HepG2 (cell line): ENCODE measurements around the gene NLRC3. TPM values are rescaled to one million over a fixed set of nuclear protein-coding genes. Genes with fewer than 3 reads are reported as not detected.
A peak's percentile ranks its signal among the peaks of the same experiment; 100 is the strongest.

ENCODE experiments used
- ATAC-seq: fragments of 200-7000 bp; cut with Tn5 transposase; 3 replicates; pipeline ENCODE4 v1.9.1; 2020; ENCODE audit warnings: mild to moderate bottlenecking, moderate library complexity
- Bru-seq: library from RNA; stranded (reverse); fragments of 400-500 nt; gene quantifications from one replicate; lab custom pipeline; 2021; lab: Mats Ljungman, UMichigan
- BruChase-seq, 2 experiments: library from RNA; stranded (reverse); fragments of 400-500 nt; gene quantifications; one replicate each; lab custom pipeline; 2021; lab: Mats Ljungman, UMichigan
- BruUV-seq: library from RNA; stranded (reverse); fragments of 400-500 nt; replicated peaks from 2 replicates; lab custom pipeline; 2021; lab: Mats Ljungman, UMichigan
- CTCF ChIA-PET: fragments of 300-600 bp; formaldehyde crosslinking; extraction: SDS; loops from one replicate; lab custom pipeline; 2021; ENCODE audit warnings: low total read pairs, inconsistent platforms, low intra/inter-chr PET ratio; lab: Yijun Ruan, JAX
- POLR2A ChIA-PET: fragments of 350-600 bp; sonication (Branson Sonifier 250); formaldehyde crosslinking; loops from one replicate; lab custom pipeline; 2020; ENCODE audit warnings: antibody characterized with exemption, inconsistent platforms; lab: Yijun Ruan, JAX
- DNase-seq: peaks from one replicate; pipeline ENCODE4 v3.0.0-alpha.2; 2015; ENCODE audit warnings: low spot score
- FAIRE-seq: peaks from 3 replicates; lab custom pipeline; 2011; peaks lifted over from hg19 to GRCh38; lab: Jason Lieb, UNC
- H2AFZ ChIP-seq: one replicate; pipeline ENCODE4 v1.6.1; 2011; ENCODE audit warnings: low read length, inconsistent platforms
- H3K27ac ChIP-seq: fragments of 300-600 bp; 3 replicates; pipeline ENCODE4 v1.8.0; 2011; ENCODE audit warnings: mixed run types, mild to moderate bottlenecking, mixed read lengths, low read length, inconsistent platforms; ENCODE audit not compliant: insufficient read depth; ENCODE audit errors: extremely low read length
- H3K27me3 ChIP-seq, 2 experiments: fragments of 200-600 bp in 1 of 2; 2 replicates in 1 of 2; 3 replicates in 1 of 2; pipeline versions ENCODE4 v1.6.0 to v1.8.0; 2011; ENCODE audit warnings: low read length in 2 of 2, mild to moderate bottlenecking in 2 of 2, moderate library complexity in 2 of 2, inconsistent platforms in 1 of 2; ENCODE audit not compliant: insufficient read depth in 2 of 2, control insufficient read depth in 1 of 2
- H3K36me3 ChIP-seq, 2 experiments: fragments of 200-600 bp in 1 of 2; replicated peaks in 1 of 2; 2 replicates in 1 of 2; 3 replicates in 1 of 2; pipeline versions ENCODE4 v1.5.1 to v1.8.0; 2011; ENCODE audit warnings: low read length in 2 of 2, inconsistent platforms in 1 of 2; ENCODE audit not compliant: insufficient read depth in 2 of 2, control insufficient read depth in 1 of 2
- H3K4me1 ChIP-seq: 2 replicates; pipeline ENCODE4 v1.5.1; 2012; ENCODE audit warnings: low read length, inconsistent platforms; ENCODE audit not compliant: insufficient read depth
- H3K4me2 ChIP-seq: 2 replicates; pipeline ENCODE4 v1.6.0; 2011; ENCODE audit warnings: low read depth, low read length, inconsistent platforms
- H3K4me3 ChIP-seq, 3 experiments: fragments of 200-600 bp in 1 of 3; sonication (generic), shearing (Covaris generic) in 1 of 3; replicated peaks in 1 of 3; 2 replicates each; pipeline ENCODE4 v1.5.1; 2011 to 2016; ENCODE audit warnings: low read length in 3 of 3, inconsistent platforms in 2 of 3, low read depth in 2 of 3, mild to moderate bottlenecking in 2 of 3, control low read depth in 1 of 3, mixed read lengths in 1 of 3; ENCODE audit not compliant: insufficient read depth in 1 of 3
- H3K79me2 ChIP-seq: one replicate; pipeline ENCODE4 v1.6.1; 2011; ENCODE audit warnings: low read length, inconsistent platforms; ENCODE audit not compliant: insufficient read depth
- H3K9ac ChIP-seq: 2 replicates; pipeline ENCODE4 v1.6.0; 2011; ENCODE audit warnings: mild to moderate bottlenecking, low read depth, low read length, inconsistent platforms; ENCODE audit not compliant: insufficient read depth
- H3K9me3 ChIP-seq: 2 replicates; pipeline ENCODE4 v1.5.1; 2012; ENCODE audit warnings: mild to moderate bottlenecking, low read length
- H4K20me1 ChIP-seq: 2 replicates; pipeline ENCODE4 v1.6.0; 2011; ENCODE audit warnings: inconsistent platforms, mild to moderate bottlenecking, low read length, moderate library complexity; ENCODE audit not compliant: insufficient read depth
- ATF3 ChIP-seq: sonication (generic); formaldehyde crosslinking; IDR thresholded peaks from 2 replicates; pipeline ENCODE4 v1.4.0; 2020; ENCODE audit warnings: missing genetic modification reagents
- CSRNP2 ChIP-seq: sonication (generic); formaldehyde crosslinking; conservative IDR thresholded peaks from 2 replicates; pipeline ENCODE4 v1.8.0; 2022; ENCODE audit warnings: low read depth, missing genetic modification reagents
- EED ChIP-seq: sonication (generic); formaldehyde crosslinking; IDR thresholded peaks from 2 replicates; pipeline ENCODE4 v1.5.0; 2020; ENCODE audit warnings: mild to moderate bottlenecking, missing genetic modification reagents
- KLF11 ChIP-seq: IDR thresholded peaks from 2 replicates; pipeline ENCODE4 v1.6.1; 2016; ENCODE audit warnings: missing compliant biosample characterization
- KLF16 ChIP-seq, 2 experiments: sonication (generic) in 1 of 2; formaldehyde crosslinking in 1 of 2; IDR thresholded peaks; 2 replicates each; pipeline versions ENCODE4 v1.6.1 to v1.8.0; 2016 to 2023; ENCODE audit warnings: missing genetic modification reagents in 2 of 2, missing compliant biosample characterization in 1 of 2
- NKX3-1 ChIP-seq: sonication (generic); formaldehyde crosslinking; IDR thresholded peaks from 2 replicates; pipeline ENCODE4 v1.5.0; 2020; ENCODE audit warnings: missing genetic modification reagents
- RBFOX2 ChIP-seq: fragments of 200-400 bp; formaldehyde crosslinking; IDR thresholded peaks from 2 replicates; pipeline ENCODE4 v1.6.1; 2017; ENCODE audit warnings: low read depth, mild to moderate bottlenecking, low read length
- REL ChIP-seq: sonication (generic); formaldehyde crosslinking; conservative IDR thresholded peaks from 2 replicates; pipeline ENCODE4 v1.8.0; 2022; ENCODE audit warnings: mild to moderate bottlenecking, missing genetic modification reagents, moderate library complexity
- UBTF ChIP-seq: sonication (generic); formaldehyde crosslinking; IDR thresholded peaks from 2 replicates; pipeline ENCODE4 v1.4.0; 2020; ENCODE audit warnings: mild to moderate bottlenecking, missing genetic modification reagents
- WIZ ChIP-seq: sonication (generic); formaldehyde crosslinking; IDR thresholded peaks from 2 replicates; pipeline ENCODE4 v1.5.1; 2020; ENCODE audit warnings: mild to moderate bottlenecking, missing genetic modification reagents
- ZBTB1 ChIP-seq: sonication (generic); formaldehyde crosslinking; IDR thresholded peaks from 2 replicates; pipeline ENCODE4 v1.4.0; 2020; ENCODE audit warnings: missing genetic modification reagents, borderline replicate concordance
- ZMAT5 ChIP-seq: sonication (generic); formaldehyde crosslinking; IDR thresholded peaks from 2 replicates; pipeline ENCODE4 v1.5.0; 2020; ENCODE audit warnings: mild to moderate bottlenecking, low read depth, missing genetic modification reagents, borderline replicate concordance
- ZNF333 ChIP-seq: sonication (generic); formaldehyde crosslinking; IDR thresholded peaks from 2 replicates; pipeline ENCODE4 v1.4.0; 2020; ENCODE audit warnings: mild to moderate bottlenecking, missing genetic modification reagents, borderline replicate concordance
- ZNF724P ChIP-seq: sonication (generic); formaldehyde crosslinking; IDR thresholded peaks from 2 replicates; pipeline ENCODE4 v1.8.0; 2022; ENCODE audit warnings: missing genetic modification reagents, borderline replicate concordance
- ZNF850 ChIP-seq: sonication (generic); formaldehyde crosslinking; conservative IDR thresholded peaks from 2 replicates; pipeline ENCODE4 v1.9.0; 2021; ENCODE audit warnings: mild to moderate bottlenecking, missing genetic modification reagents
- ZNF878 ChIP-seq: sonication (generic); formaldehyde crosslinking; IDR thresholded peaks from 2 replicates; pipeline ENCODE4 v1.8.1; 2023; ENCODE audit warnings: mild to moderate bottlenecking, missing genetic modification reagents, moderate library complexity
- WGBS: methylation state at CpG from one replicate; pipeline ENCODE4 v1.1.6; 2017; ENCODE audit warnings: low lambda C conversion rate; 5-methylcytosine and 5-hydroxymethylcytosine counted together
- in situ Hi-C: cut with HindIII; loops from 2 replicates; pipeline ENCODE4 v1.10.0; 2017; ENCODE audit warnings: low pct_unique_long_range_greater_than_20kb; ENCODE audit not compliant: extremely low pct_ligation_motif_present
- intact Hi-C: fragments of 100-400 bp; cut with micrococcal nuclease; formaldehyde crosslinking; loops from one replicate; pipeline ENCODE4 v1.10.0; 2022; ENCODE audit not compliant: unreplicated experiment
- long read RNA-seq, 2 experiments: library from RNA in 1 of 2; library from polyadenylated mRNA in 1 of 2; stranded (forward) in 1 of 2; unstranded in 1 of 2; transcript quantifications; one replicate each; pipeline ENCODE4 v2.0.0, GENCODE V29; 2019 to 2022
- polyA minus RNA-seq, 3 experiments: library from RNA; depleted of rRNA, polyadenylated mRNA; stranded (reverse); fragments of >200 nt; gene quantifications; 2 replicates each; pipeline ENCODE4 v1.2.3, GENCODE V29; 2011; ENCODE audit warnings: low replicate concordance in 1 of 3
- polyA plus RNA-seq, 8 experiments: library from polyadenylated mRNA; depleted of rRNA in 3 of 8; stranded (reverse) in 7 of 8; unstranded in 1 of 8; fragments of >200 nt; fragmentation: Illumina TruSeq in 4 of 8; extraction: Trizol in 4 of 8; gene quantifications; 2 replicates each; pipeline versions ENCODE4 v1.2.1 to v1.2.3, GENCODE V29; 2011 to 2016; ENCODE audit warnings: low read depth in 4 of 8, missing spikeins in 1 of 8, mixed read lengths in 1 of 8; ENCODE audit not compliant: insufficient read depth in 1 of 8
- total RNA-seq, 5 experiments: library from RNA; depleted of rRNA; stranded (reverse); fragments of >200 nt; fragmentation: Illumina TruSeq; extraction: Trizol; gene quantifications; 2 replicates each; pipeline ENCODE4 v1.2.3, GENCODE V29; 2016; ENCODE audit warnings: low read depth in 1 of 5

The NLRC3 gene
- not detected in 2 replicates for total RNA-seq (2016; rRNA removed; fragmentation: Illumina TruSeq; extraction: Trizol)
- not detected in 2 replicates for total RNA-seq (2016; cell fraction: cytosol; rRNA removed; fragmentation: Illumina TruSeq; extraction: Trizol; ENCODE audit: low read depth)
- 0.09 TPM in 1 of 2 replicates, not detected in the other for total RNA-seq (2016; cell fraction: insoluble cytoplasmic fraction; rRNA removed; fragmentation: Illumina TruSeq; extraction: Trizol)
- not detected in 2 replicates for total RNA-seq (2016; cell fraction: membrane; rRNA removed; fragmentation: Illumina TruSeq; extraction: Trizol)
- not detected in 2 replicates for total RNA-seq (2016; cell fraction: nucleus; rRNA removed; fragmentation: Illumina TruSeq; extraction: Trizol)
- 0.01 TPM in 1 of 2 replicates, not detected in the other for polyA plus RNA-seq (2011; rRNA removed)
- not detected in 2 replicates for polyA plus RNA-seq (2011; cell fraction: cytosol; rRNA removed)
- polyA plus RNA-seq (2011; cell fraction: nucleus; rRNA removed) = 0.02 TPM in 1 of 2 replicates, not detected in the other
- 0.09 and 0.11 TPM in 2 replicates for polyA plus RNA-seq (2012)
- not detected in 2 replicates for polyA plus RNA-seq (2016; cell fraction: cytosol; fragmentation: Illumina TruSeq; extraction: Trizol; ENCODE audit: low read depth)
- polyA plus RNA-seq (2016; cell fraction: insoluble cytoplasmic fraction; fragmentation: Illumina TruSeq; extraction: Trizol; ENCODE audit: low read depth) = not detected in 2 replicates
- polyA plus RNA-seq (2016; cell fraction: membrane; fragmentation: Illumina TruSeq; extraction: Trizol; ENCODE audit: low read depth) = not detected in 2 replicates
- not detected in 2 replicates for polyA plus RNA-seq (2016; cell fraction: nucleus; fragmentation: Illumina TruSeq; extraction: Trizol; ENCODE audit: insufficient read depth, low read depth)
- polyA minus RNA-seq (2011; rRNA and poly(A)+ RNA removed; ENCODE audit: low replicate concordance) = 0.07 TPM in 1 of 2 replicates, not detected in the other
- not detected in 2 replicates for polyA minus RNA-seq (2011; cell fraction: cytosol; rRNA and poly(A)+ RNA removed)
- not detected in 2 replicates for polyA minus RNA-seq (2011; cell fraction: nucleus; rRNA and poly(A)+ RNA removed)
- Bru-seq, nascent RNA = percentile 3 among the genes with signal in this experiment
- BruChase-seq, experiment 1, labeled RNA remaining after a 6-hour chase = percentile 12 among the genes with signal in this experiment
- percentile 11 among the genes with signal in this experiment for BruChase-seq, experiment 2, labeled RNA remaining after a 2-hour chase
- long read RNA-seq, experiment 1 = 0 reads
- long read RNA-seq, experiment 2 = 0 reads

GRCh38 chr16:3577302-3577752 is at the start of gene NLRC3:
Gene NLRC3 (minus strand): TSS chr16:3577403. CDS start chr16:3565036, 12,367 bp downstream.
- ChIA-PET CTCF (no interaction called here), POLR2A (no interaction called here)
- intact Hi-C loops = no loop called here
- H4K20me1 ChIP-seq = no peaks in the 10 kb centered on the region
- H2AFZ ChIP-seq = no peak within 1 kb of the TSS
- no peaks in the 10 kb centered on the region for H3K9me3 ChIP-seq
- ATAC-seq (no peak; the same call in 2 of the 3 replicates), FAIRE-seq (no peak), DNase-seq (no peak)
- H3K9ac ChIP-seq = no peak within 1 kb of the TSS
- peak within 1 kb of the TSS in 1 of 3 experiments; percentile 2; a peak in 1 of 6 replicates for H3K4me3 ChIP-seq
- no TSS peak for BruUV-seq
- 38% methylated on average over 10 of the region's 18 CpGs for WGBS
- 0 out of 2 replicates have a peak, but pooled peaks cover 15% of the 10 kb centered on the region for H3K4me1 ChIP-seq
- in situ Hi-C loops = no loop called here
- H3K79me2 ChIP-seq = no peaks in the 10 kb centered on the region
- H3K27me3 ChIP-seq = peaks cover 3 to 8% of the 10 kb centered on the region in 2 experiments; a peak in 4 of 5 replicates
- H3K4me2 ChIP-seq = no peak within 1 kb of the TSS
- H3K36me3 ChIP-seq = no peaks in the 10 kb centered on the region
- no peak within 1 kb of the TSS for H3K27ac ChIP-seq
- TF ChIP-seq ZBTB1 (CRISPR knock-in tag) (no peak), KLF11 (CRISPR knock-in tag) (no peak), NKX3-1 (CRISPR knock-in tag) (no peak), EED (no peak), KLF16 (CRISPR knock-in tag; IDR thresholded peaks at IDR 0.05) (no peak), RBFOX2 (no peak), ZNF724P (CRISPR knock-in tag) (no peak), ZNF878 (CRISPR knock-in tag) (no peak), REL (CRISPR knock-in tag) (no peak), ATF3 (CRISPR knock-in tag) (no peak), ZNF850 (CRISPR knock-in tag) (no peak), ZMAT5 (no peak), UBTF (CRISPR knock-in tag) (no peak), ZNF333 (CRISPR knock-in tag) (no peak), WIZ (CRISPR knock-in tag) (no peak), CSRNP2 (CRISPR knock-in tag) (no peak)
